Smooth muscle cell (in vitro differentiated cells): ENCODE measurements around the gene POLR3A. TPM values are rescaled to one million over a fixed set of nuclear protein-coding genes. Genes with fewer than 3 reads are reported as not detected.

Source experiments
- DNase-seq: peaks from one replicate; lab custom pipeline; 2025; ENCODE audit not compliant: unreplicated experiment; lab: John Stamatoyannopoulos, UW
- H2AFZ ChIP-seq: fragments of 200-600 bp; sonication (generic); 2 replicates; pipeline ENCODE4 v1.6.0; 2016; ENCODE audit warnings: antibody characterized with exemption, low read depth, mild to moderate bottlenecking
- H3F3A ChIP-seq: fragments of 200-600 bp; sonication (generic); 2 replicates; pipeline ENCODE4 v1.6.0; 2017; ENCODE audit warnings: antibody characterized with exemption, low read depth
- H3K27ac ChIP-seq: fragments of 200-600 bp; sonication (generic); 2 replicates; pipeline ENCODE4 v1.5.1; 2016; ENCODE audit warnings: low read depth, mild to moderate bottlenecking
- H3K27me3 ChIP-seq: fragments of 200-600 bp; sonication (generic); 2 replicates; pipeline ENCODE4 v1.6.1; 2016; ENCODE audit warnings: low read depth, mild to moderate bottlenecking
- H3K36me3 ChIP-seq: fragments of 200-600 bp; sonication (generic); 2 replicates; pipeline ENCODE4 v1.5.1; 2016; ENCODE audit warnings: low read depth
- H3K4me1 ChIP-seq: fragments of 200-600 bp; sonication (generic); 2 replicates; pipeline ENCODE4 v1.5.1; 2016; ENCODE audit warnings: low read depth
- H3K4me2 ChIP-seq: fragments of 200-600 bp; sonication (generic); 2 replicates; pipeline ENCODE4 v1.6.0; 2016; ENCODE audit warnings: mild to moderate bottlenecking
- H3K4me3 ChIP-seq: fragments of 200-600 bp; sonication (generic); 2 replicates; pipeline ENCODE4 v1.5.1; 2016; ENCODE audit warnings: mild to moderate bottlenecking
- H3K79me2 ChIP-seq: fragments of 200-600 bp; sonication (generic); 2 replicates; pipeline ENCODE4 v1.6.0; 2016; ENCODE audit warnings: low read depth, mild to moderate bottlenecking
- H3K9ac ChIP-seq: fragments of 200-600 bp; sonication (generic); 2 replicates; pipeline ENCODE4 v1.6.0; 2016; ENCODE audit warnings: low read depth
- H3K9me3 ChIP-seq: fragments of 200-600 bp; sonication (generic); replicated peaks from 2 replicates; pipeline ENCODE4 v1.5.1; 2016; ENCODE audit warnings: low read depth
- H4K20me1 ChIP-seq: fragments of 200-600 bp; sonication (generic); 2 replicates; pipeline ENCODE4 v1.6.0; 2016; ENCODE audit warnings: low read depth
- CTCF ChIP-seq: fragments of 200-600 bp; sonication (generic); IDR thresholded peaks from 2 replicates; pipeline ENCODE4 v1.5.1; 2017; ENCODE audit warnings: borderline replicate concordance, mild to moderate bottlenecking, antibody characterized with exemption; ENCODE audit not compliant: insufficient read depth, poor library complexity, severe bottlenecking
- WGBS: methylation state at CpG from one replicate; pipeline ENCODE4 v1.1.7; 2016; ENCODE audit warnings: low lambda C conversion rate; 5-methylcytosine and 5-hydroxymethylcytosine counted together
- polyA plus RNA-seq: library from polyadenylated mRNA; unstranded; fragments of >200 nt; fragmentation: Nextera tagmentation; extraction: Ambion mirVana; gene quantifications from 2 replicates; pipeline ENCODE4 v1.2.1, GENCODE V29; 2016
- total RNA-seq: library from RNA; depleted of rRNA; stranded (reverse); fragments of >200 nt; gene quantifications from 2 replicates; pipeline ENCODE4 v1.2.3, GENCODE V29; 2014

The POLR3A gene
- total and polyA plus RNA-seq, 2 experiments from 2014 or later = 13.8 to 14.9 TPM

GRCh38 chr10:77922055-77922454, 107.3 kb downstream of the POLR3A start:
- H4K20me1 ChIP-seq = peaks cover 87% of the 10 kb centered on the region

GRCh38 chr10:77921395-77921794, 107.9 kb downstream of the POLR3A start:
- no peak overlapping the region for H2AFZ ChIP-seq
- H3K27ac ChIP-seq = no peak overlapping the region
- H3K4me3 ChIP-seq = no peak overlapping the region
- peaks cover 92% of the 10 kb centered on the region for H4K20me1 ChIP-seq
- no peak for TF ChIP-seq CTCF
- H3K4me1 ChIP-seq = peaks cover 20% of the 10 kb centered on the region
- H3K9me3 ChIP-seq = no peaks in the 10 kb centered on the region
- peaks cover 89% of the 10 kb centered on the region for H3K79me2 ChIP-seq
- H3K36me3 ChIP-seq = no peaks in the 10 kb centered on the region
- H3K27me3 ChIP-seq = no peaks in the 10 kb centered on the region
- peaks cover 5% of the 10 kb centered on the region for H3F3A ChIP-seq
- no peak overlapping the region for H3K4me2 ChIP-seq
- H3K9ac ChIP-seq = no peak overlapping the region
- DNase-seq = no peak
- WGBS = 91% methylated on average over 7 of the region's 7 CpGs

More at GRCh38 chr10:77922055-77922454, 107.3 kb downstream of the POLR3A start:
- no peak for DNase-seq
- H3K4me2 ChIP-seq = no peak overlapping the region
- no peak overlapping the region for H3K4me3 ChIP-seq
- TF ChIP-seq CTCF = no peak
- peaks cover 82% of the 10 kb centered on the region for H3K79me2 ChIP-seq
- H3K27ac ChIP-seq = no peak overlapping the region
- no peak overlapping the region for H2AFZ ChIP-seq
- no peaks in the 10 kb centered on the region for H3K9me3 ChIP-seq
- no peaks in the 10 kb centered on the region for H3K27me3 ChIP-seq
- 95% methylated on average over 5 of the region's 5 CpGs for WGBS
- no peaks in the 10 kb centered on the region for H3K36me3 ChIP-seq
- H3K9ac ChIP-seq = no peak overlapping the region
- H3F3A ChIP-seq = peaks cover 5% of the 10 kb centered on the region
- H3K4me1 ChIP-seq = peaks cover 20% of the 10 kb centered on the region

GRCh38 chr10:77920495-77920894, 108.8 kb downstream of the POLR3A start:
- H3K27me3 ChIP-seq = no peaks in the 10 kb centered on the region
- peaks cover 13% of the 10 kb centered on the region for H3K4me1 ChIP-seq
- no peak overlapping the region for H3K4me3 ChIP-seq
- H2AFZ ChIP-seq = no peak overlapping the region
- peak overlapping the region; percentile 81 for H3K27ac ChIP-seq
- H3K79me2 ChIP-seq = peaks cover 94% of the 10 kb centered on the region
- TF ChIP-seq CTCF = no peak
- no peaks in the 10 kb centered on the region for H3K9me3 ChIP-seq
- no peaks in the 10 kb centered on the region for H3K36me3 ChIP-seq
- peak overlapping the region; percentile 38 for H3K4me2 ChIP-seq
- peaks cover 5% of the 10 kb centered on the region for H3F3A ChIP-seq
- no peak for DNase-seq
- no peak overlapping the region for H3K9ac ChIP-seq
- 90% methylated on average over 4 of the region's 4 CpGs for WGBS
- H4K20me1 ChIP-seq = peaks cover 98% of the 10 kb centered on the region

GRCh38 chr10:77919713-77920108, 109.6 kb downstream of the POLR3A start:
- H3K27me3 ChIP-seq = no peaks in the 10 kb centered on the region
- peak overlapping the region; percentile 38 for H3K4me2 ChIP-seq
- no peak overlapping the region for H2AFZ ChIP-seq
- H3K79me2 ChIP-seq = peaks cover 95% of the 10 kb centered on the region
- peak overlapping the region; percentile 81 for H3K27ac ChIP-seq
- peak overlapping the region; percentile 30 for H3K9ac ChIP-seq
- H3K36me3 ChIP-seq = no peaks in the 10 kb centered on the region
- no peaks in the 10 kb centered on the region for H3F3A ChIP-seq
- no peak overlapping the region for H3K4me3 ChIP-seq
- WGBS = 33% methylated on average over 4 of the region's 4 CpGs
- no peaks in the 10 kb centered on the region for H3K9me3 ChIP-seq
- H4K20me1 ChIP-seq = peaks cover 98% of the 10 kb centered on the region
- no peak for TF ChIP-seq CTCF
- peaks cover 5% of the 10 kb centered on the region for H3K4me1 ChIP-seq
- no peak for DNase-seq
